Measurements from ENCODE around the gene TMCO4.
A peak's percentile ranks its signal among the peaks of the same experiment; 100 is the strongest.
"Not testable (repeated sequence)": the region's sequence is repeated elsewhere in the genome, so short reads cannot be mapped to it uniquely, and the experiment has no call there.

TMCO4 gene

GRCh38 chr1:19651141-19651737 is 148.5 kb downstream of the TMCO4 start:
- DNase-seq, result peak in 1 of 2 experiments; percentile 54

DNA sequence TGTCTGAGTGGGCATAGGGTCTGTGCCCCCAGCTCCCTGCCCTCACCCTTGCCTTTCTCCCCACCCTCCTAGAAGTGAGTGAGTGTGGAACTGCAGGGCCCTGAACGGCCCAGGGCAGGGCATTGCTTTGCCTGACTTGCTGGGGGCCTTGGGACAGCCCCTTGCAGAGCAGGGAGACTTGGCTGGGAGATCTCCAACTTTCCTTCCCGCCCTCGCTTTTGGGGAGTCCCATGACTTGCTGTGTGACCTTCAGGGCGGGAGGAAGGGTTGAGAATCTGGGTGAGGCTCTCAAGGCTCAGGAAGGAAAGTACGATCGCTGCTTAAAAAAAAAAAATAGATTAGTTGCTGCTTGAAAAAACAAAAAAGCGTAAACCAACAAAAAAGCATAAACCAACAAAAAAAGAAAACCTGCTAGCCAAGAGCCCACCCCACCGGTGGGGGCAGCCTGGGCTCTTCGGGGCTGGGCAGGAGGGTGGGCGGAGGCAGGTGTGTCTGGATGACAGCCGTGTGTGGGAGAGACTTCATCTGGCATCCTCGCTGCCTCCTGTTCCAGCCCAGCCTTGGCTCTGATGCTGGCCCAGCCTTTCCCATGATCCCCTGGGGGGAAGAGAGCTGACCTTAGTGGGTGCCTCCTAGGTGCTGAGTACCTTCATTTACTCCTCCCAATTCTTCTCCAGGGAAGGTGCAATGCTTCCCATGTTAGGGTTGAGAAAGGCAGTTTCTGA is 149.1 kb downstream of the TMCO4 start:
- peak in 1 of 2 experiments; percentile 25 for DNase-seq

- DNase-seq, result peak in 1 of 2 experiments; percentile 35
Observed at GRCh38 chr1:19648689-19649088, 151.0 kb downstream of the TMCO4 start.

DNA sequence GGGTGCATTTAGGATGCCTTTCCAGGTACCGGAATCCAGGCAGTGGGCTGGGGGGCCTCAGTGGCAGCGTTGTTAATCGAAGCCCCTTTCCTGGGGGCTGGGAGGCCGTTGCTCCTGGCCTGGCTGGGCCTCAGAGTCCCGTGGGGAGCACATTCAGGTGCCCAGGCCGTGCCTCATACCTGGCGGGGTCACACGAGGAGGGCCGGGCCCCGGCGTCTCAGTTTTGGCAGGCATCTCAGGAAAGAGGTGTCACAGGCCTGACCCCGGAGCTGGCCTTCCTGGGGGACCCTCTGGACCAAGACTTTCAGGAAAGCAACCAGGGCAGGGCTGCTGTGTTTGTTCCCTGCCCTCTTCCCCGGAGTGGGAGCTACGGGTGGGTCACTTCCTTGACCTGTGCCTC is 151.5 kb downstream of the TMCO4 start:
- DNase-seq, result no peak

DNA sequence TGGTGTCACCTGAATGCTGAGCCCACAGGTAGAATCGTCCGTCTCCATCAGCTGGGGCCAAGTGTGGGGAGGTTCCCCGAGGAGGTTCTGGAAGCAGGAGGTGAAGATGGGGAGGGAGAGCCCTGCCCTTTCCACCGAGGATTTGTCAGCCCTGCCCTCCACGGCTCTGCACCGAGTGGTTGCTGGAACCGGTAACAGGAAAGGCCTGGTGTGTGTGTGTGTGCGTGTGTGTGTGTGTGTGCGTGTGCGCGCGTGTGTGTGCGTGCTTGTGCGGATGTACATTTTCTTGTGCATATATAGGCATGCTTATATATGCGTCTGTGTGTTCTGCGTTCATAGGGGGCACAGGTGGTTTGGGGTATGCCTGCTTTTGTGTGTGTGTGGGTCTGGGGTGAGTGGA is 152.1 kb downstream of the TMCO4 start:
- DNase-seq, result no peak

GRCh38 chr1:19646377-19647319 is 153.1 kb downstream of the TMCO4 start:
- no peak for DNase-seq

DNA sequence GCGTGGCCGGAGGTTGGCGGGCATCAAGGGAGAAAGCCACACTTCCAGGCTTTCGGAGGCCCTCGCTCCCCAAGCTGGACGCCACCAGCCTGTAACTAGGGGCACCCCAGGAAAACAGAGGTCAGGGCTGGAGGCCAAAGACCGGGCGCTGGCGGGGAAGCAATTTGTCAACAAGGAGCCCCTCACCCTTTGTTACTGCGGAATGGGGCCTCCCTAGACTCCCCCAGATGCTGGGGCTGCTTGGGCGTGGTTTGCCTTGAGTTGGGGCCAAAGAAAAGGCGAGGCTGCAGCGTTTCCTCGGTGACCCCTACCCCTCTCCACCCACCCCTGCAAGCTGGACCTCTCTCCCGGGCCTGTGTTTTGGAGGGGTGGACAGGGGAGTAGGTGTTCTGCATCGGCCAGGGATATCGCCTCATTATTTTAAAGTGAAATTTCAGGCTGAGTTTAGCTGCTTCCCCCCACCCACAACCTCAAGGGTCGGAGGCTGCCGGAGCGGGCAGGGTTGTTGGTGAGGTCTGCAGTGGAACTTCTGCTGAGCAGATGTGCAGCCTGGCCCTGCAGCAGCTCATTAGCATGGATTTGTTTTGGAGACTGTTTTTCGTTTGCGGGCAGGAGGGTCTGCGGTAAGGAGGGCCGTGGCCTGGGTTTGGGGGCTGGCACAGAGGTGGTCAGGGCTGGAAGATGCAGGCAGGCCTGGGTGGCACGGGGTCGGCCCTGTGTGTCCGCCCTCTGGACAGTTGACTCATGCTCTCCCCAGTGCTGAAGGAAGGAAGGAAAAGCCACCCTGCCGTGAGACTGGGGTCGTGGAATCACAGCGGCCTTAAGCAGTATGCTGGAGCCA is 154.1 kb downstream of the TMCO4 start:
- no peak for DNase-seq

DNA sequence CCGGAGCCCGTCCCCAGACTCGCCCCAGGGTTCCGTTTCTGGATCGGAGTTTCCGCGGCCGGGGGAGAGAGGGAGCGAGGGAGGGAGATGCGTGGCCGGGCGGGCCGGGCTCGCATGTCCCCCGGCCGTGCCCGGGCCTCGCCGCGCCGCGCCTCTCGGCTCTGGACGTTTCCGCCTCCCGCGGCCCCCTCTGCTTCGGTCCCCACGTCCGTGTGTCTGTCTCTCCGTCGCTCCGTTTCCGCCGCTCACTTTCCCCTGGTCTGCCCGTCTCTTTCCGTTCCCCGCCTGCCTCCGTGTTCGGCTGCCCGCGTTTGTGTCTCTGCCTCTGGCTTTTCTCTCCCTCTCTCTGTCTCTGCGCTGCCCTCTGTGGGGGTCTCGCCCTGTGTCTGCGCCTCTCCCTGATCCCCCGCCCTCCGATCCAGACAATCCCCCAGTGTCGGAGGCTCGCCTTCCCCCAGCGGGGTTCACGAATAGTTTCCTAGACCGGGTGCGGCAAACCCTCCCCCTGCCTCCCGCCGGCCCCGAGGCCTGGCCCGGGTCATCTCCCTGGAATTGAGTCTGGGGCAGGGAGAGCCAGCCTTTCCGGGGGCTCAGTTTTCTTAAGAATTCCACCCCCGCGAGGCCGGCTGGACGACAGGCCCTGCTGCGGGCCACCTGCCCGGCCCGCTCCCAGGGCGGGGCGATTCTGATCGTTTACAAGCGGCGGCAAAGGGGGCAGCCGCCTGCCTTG is 154.9 kb downstream of the TMCO4 start:
- peak in 1 of 2 experiments; percentile 51 for DNase-seq

- DNase-seq, result peak in 1 of 2 experiments; percentile 41
Observed at GRCh38 chr1:19644395-19644680, 155.4 kb downstream of the TMCO4 start.

DNA sequence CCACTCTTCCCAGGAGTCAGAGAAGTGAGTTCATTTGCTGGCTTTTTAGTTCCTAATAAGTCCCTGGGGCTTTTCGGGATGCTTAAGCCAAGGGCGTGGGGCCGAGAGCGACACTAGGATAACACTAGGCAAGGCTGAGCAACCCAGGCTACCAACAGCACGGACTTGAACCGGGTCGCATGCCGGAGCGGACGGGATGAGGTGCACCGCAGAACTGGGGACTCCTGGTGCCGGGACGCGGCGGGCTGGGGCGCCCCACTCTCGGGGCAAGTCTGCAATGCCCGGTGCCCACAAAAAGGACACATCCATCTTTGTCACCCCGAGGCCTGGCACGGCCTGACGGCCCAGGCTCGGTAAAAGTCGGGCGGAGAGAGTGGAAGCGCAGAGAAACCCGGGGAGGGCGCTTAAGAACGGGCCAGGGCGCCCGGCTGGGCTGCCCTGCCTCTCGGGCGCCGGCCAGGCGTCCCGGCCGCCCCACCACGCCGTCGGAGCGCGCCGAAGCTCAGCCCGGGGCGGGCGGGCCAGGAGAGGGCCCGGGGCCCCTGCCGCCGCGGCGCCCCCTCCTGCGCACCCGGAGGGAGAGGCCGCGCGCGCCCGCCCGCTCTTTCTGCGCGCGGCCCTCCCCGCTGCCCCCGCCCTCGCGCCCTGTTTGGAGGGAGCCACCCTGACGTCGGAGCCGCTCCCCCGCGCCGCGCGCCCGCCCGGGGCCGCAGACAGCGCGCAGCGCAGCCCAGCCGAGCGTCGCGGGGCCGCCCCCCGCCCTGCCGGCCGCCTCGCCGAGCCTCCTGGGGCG is 155.9 kb downstream of the TMCO4 start, which contains the start of gene NBL1:
Gene NBL1 (plus strand): TSS at position 710 of the 793 bp plus-strand sequence. CDS start 10,720 bp downstream, outside the sequence.
- DNase-seq, result peak in 1 of 2 experiments; percentile 39

DNA sequence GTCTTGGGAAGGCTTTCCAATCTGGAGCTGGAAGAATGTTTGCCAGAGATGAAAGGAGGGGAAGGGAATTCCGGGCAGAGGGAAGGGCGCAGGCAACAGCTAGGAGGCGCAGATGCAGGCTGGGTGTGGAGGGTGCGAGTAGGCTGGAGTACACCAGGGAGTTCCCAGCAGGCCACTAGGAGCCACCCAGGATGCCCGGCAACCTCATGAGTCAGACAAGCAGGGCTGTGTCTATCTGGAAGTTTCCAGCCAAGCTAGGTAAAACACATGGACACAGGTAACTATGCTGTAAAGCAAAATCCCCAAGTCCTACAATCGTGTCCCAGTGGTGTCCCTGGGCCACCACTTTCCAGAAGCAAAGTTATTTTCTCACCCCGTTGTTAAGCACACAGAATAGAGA is 156.6 kb downstream of the TMCO4 start:
- DNase-seq, result peak in 1 of 2 experiments; percentile 34

DNA sequence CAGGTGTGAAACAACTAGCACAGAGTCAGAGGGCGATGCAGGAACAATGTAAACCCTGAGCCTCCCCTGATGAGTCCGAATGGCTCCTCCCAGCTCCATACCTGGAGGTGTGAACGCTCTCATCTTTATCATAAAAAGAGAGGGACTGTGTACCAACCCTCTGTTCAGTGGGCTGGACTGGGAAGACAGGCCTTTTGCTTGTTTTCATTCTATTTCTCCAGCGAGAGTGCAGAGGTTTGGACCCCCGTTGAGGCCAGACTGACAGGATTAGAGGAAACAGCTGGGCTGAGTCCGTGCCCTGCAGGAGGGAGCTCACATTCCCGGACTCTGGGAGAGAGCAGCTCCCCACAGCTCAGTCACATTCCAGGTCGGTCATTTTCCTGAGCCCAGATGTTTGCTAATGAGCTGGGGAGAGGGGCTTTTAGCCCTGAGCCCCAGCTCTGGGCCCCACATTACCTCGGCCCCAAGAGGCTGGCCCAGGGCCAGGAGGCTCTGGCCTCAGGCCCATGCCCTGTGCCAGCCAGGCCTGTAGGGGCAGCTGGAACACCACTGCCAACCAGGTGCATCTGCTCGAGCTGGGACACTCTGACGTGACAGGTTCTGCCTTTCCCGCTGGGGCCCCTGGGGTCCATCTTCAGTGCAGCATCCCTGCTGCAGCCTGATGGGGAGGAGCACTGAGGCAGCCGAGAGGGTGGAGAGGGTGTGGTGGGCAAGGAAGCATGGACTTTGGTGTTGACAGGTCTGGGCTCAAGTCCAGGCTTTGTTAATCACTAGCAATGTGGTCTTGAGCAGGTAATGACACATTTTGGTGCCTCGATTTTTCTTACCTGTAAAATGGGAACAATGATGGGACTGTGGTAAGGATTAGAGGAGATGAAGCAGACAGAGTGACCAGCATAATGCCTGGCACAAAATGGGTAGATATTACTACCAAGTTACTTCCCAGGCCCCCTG is 159.1 kb downstream of the TMCO4 start:
- DNase-seq, result no peak

DNA sequence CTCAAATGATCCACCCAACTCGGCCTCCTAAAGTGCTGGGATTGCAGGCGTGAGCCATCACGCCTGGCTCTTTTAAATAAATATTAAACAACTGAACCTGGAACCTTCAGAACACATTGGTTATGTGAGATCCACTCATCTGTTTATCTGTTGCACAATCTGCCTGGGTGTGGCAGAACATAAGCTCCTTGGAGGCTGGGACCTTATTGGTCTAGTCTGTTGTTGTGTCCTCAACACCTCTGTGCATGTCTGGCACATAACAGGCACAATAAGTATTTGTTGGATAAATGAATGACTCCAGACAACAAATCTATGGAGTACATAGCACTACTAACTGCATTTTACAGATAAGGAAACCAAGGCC is 159.7 kb downstream of the TMCO4 start:
- DNase-seq, result no peak

DNA sequence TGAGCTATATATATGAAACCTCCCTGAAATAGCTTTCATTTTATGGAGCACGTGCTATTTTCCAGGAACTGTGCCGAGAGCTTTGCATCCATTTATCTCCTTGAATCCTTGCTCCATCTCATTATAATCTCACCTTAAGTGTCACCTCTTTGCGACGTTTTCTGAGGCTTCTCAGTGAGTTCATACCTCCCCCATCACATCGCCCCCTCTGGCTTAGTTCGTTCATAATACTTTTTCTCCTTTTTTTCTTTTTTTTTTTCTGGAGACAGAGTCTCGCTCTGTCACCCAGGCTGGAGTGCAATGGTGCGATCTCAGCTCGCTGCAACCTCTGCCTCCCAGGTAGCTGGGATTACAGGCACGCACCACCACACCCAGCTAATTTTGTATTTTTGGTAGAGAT is 160.5 kb downstream of the TMCO4 start:
- DNase-seq, result not testable (repeated sequence)

DNA sequence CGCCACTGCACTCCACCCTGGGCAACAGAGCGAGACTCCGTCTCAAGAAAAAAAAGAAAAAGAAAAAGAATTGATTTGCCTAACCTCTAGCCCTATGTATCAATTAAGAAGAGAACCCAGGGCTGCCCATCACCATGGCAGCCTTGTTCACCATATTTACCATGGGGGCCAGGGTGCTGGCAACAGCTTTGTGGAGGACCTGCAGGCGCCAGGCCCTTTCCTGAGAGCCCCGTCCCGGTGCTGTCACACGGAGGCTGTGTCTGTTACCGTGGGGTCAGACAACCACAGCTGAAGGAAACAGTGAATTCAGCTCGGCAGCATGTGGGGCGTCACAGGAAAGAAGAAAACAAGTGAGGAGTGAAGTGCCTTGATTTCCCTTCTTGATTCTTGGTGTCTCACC is 162.1 kb downstream of the TMCO4 start:
- DNase-seq, result no peak

DNA sequence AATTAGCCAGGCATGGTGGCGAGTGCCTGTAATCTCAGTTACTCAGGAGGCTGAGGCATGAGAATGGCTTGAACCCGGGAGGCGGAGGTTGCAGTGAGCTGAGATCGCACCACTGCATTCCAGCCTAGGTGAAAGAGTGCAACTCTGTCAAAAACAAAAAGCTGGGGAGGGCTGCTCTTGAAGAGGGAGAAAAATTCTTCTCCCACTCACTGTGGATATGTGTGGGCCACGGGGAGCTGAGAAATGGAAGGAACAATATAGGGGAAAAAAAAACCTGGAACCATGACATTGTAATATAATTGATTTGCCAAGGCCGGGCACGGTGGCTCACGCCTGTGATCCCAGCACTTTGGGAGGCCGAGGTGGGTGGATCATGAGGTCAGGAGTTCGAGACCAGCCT is 163.0 kb downstream of the TMCO4 start:
- not testable (repeated sequence) for DNase-seq

DNA sequence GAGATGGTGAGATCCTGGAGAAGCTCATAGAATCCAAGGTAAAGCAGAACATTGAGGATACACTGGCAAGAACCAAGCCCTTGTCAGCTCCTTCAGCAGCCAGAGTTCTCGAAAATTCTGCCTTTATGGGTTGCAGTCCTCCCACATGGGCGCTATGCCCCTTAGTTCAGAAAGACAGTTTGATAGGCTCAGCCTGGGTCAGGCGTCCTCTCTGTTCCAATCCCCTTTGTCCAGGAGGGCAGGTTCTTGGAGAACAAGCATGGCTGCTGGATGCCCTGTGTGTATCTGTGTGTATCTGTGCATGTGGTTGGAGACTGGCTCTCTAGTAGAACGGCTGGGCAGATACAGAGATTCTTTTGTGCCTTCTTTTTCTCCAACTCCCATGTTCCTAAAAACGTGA is 163.7 kb downstream of the TMCO4 start:
- no peak for DNase-seq

- DNase-seq, result no peak
Observed at GRCh38 chr1:19635646-19636045, 164.1 kb downstream of the TMCO4 start.

GRCh38 chr1:19635064-19635463 is 164.7 kb downstream of the TMCO4 start:
- DNase-seq, result not testable (repeated sequence)

GRCh38 chr1:19633106-19633505 is 166.6 kb downstream of the TMCO4 start:
- no peak for DNase-seq

Measured in NCI-H526 (cell line).